ENCODE data around the gene ACKR3.

GRCh38 chr2:236550290-236550689 is 19.3 kb upstream of the ACKR3 start:
- TF ChIP-seq CTCF (IDR thresholded peaks at IDR 0.05) (no peak), EZH2 (IDR thresholded peaks at IDR 0.05; ENCODE audit: borderline replicate concordance, insufficient read depth, low read depth, low read length, poor library complexity, severe bottlenecking) (no peak)
